ENCODE measurements around the gene SPSB1. TPM values are rescaled to one million over a fixed set of nuclear protein-coding genes. Genes with fewer than 3 reads are reported as not detected.

SPSB1 gene
- total RNA-seq, 4 donors from 2014 or later, result 40.0 to 82.1 (median 52.6) TPM

- H3K4me3 ChIP-seq, result no peak overlapping the region
- no peaks in the 10 kb centered on the region for H3K36me3 ChIP-seq
- in situ Hi-C loops (cut with MboI; ENCODE audit: low pct_ligation_motif_present in 1 of 4, low pct_unique_long_range_greater_than_20kb in 1 of 4, low sequenced_read_pairs in 3 of 4) (no loop called here), intact Hi-C loops (cut with DNase I; ENCODE audit: low total_unique reads) (no loop called here)
- peaks cover 0 to under 1% (median 0%) of the 10 kb centered on the region in 4 donors for H3K4me1 ChIP-seq
- no peak overlapping the region for H3K27ac ChIP-seq
- no peaks in the 10 kb centered on the region for H3K27me3 ChIP-seq
- H3K9me3 ChIP-seq, result no peaks in the 10 kb centered on the region
- WGBS, 2 donors (ENCODE audit: low coverage in 1 of 2), result 39 to 67% methylated on average over 1 to 6 of the region's 6 CpGs
- TF ChIP-seq POLR2AphosphoS5 (IDR thresholded peaks at IDR 0.05), result no peak
- TF ChIP-seq CTCF (IDR thresholded peaks at IDR 0.05), result no peak
- TF ChIP-seq EP300 (IDR thresholded peaks at IDR 0.05; ENCODE audit: low read depth), result no peak
- TF ChIP-seq POLR2A (IDR thresholded peaks at IDR 0.05), result no peak
- DNase-seq, result no peak
Measured at GRCh38 chr1:9394010-9394409, 101.3 kb downstream of the SPSB1 start.

- TF ChIP-seq CTCF (IDR thresholded peaks at IDR 0.05) (no peak), POLR2AphosphoS5 (IDR thresholded peaks at IDR 0.05) (no peak), POLR2A (IDR thresholded peaks at IDR 0.05) (no peak), EP300 (IDR thresholded peaks at IDR 0.05; ENCODE audit: low read depth) (no peak)
- no peaks in the 10 kb centered on the region for H3K9me3 ChIP-seq
- H3K4me3 ChIP-seq, result no peak overlapping the region
- H3K27me3 ChIP-seq, result no peaks in the 10 kb centered on the region
- no peak overlapping the region for H3K27ac ChIP-seq
- peaks cover 0 to 7% (median 4%) of the 10 kb centered on the region in 4 donors for H3K4me1 ChIP-seq
- 79 to 99% methylated on average over 5 to 7 of the region's 7 CpGs for WGBS, 2 donors (ENCODE audit: low coverage in 1 of 2)
- H3K36me3 ChIP-seq, result no peaks in the 10 kb centered on the region
- no peak for DNase-seq
- in situ Hi-C loops (cut with MboI; ENCODE audit: low pct_ligation_motif_present in 1 of 4, low pct_unique_long_range_greater_than_20kb in 1 of 4, low sequenced_read_pairs in 3 of 4) (no loop called here), intact Hi-C loops (cut with DNase I; ENCODE audit: low total_unique reads) (no loop called here)
Measured at GRCh38 chr1:9395018-9395417, 102.3 kb downstream of the SPSB1 start.

- TF ChIP-seq EP300 (IDR thresholded peaks at IDR 0.05; ENCODE audit: low read depth), result no peak
- TF ChIP-seq CTCF (IDR thresholded peaks at IDR 0.05), result no peak
- TF ChIP-seq POLR2AphosphoS5 (IDR thresholded peaks at IDR 0.05), result no peak
- TF ChIP-seq POLR2A (IDR thresholded peaks at IDR 0.05), result no peak
- peaks cover 7 to 23% (median 17%) of the 10 kb centered on the region in 4 donors for H3K4me1 ChIP-seq
- intact Hi-C loops (cut with DNase I; ENCODE audit: low total_unique reads), result no loop called here
- no peaks in the 10 kb centered on the region for H3K36me3 ChIP-seq
- WGBS, 2 donors (ENCODE audit: low coverage in 1 of 2), result 98% methylated on average over 6 of the region's 6 CpGs; no CpG with 5 or more reads in 1 of the 2 donors
- H3K9me3 ChIP-seq, result no peaks in the 10 kb centered on the region
- in situ Hi-C loops (cut with MboI; ENCODE audit: low pct_ligation_motif_present in 1 of 4, low pct_unique_long_range_greater_than_20kb in 1 of 4, low sequenced_read_pairs in 3 of 4), result no loop called here
- no peak overlapping the region for H3K27ac ChIP-seq
- DNase-seq, result no peak
- H3K27me3 ChIP-seq, result no peaks in the 10 kb centered on the region
- no peak overlapping the region for H3K4me3 ChIP-seq
Measured at GRCh38 chr1:9397047-9397446, 104.4 kb downstream of the SPSB1 start.

GRCh38 chr1:9397997-9398526 is 105.4 kb downstream of the SPSB1 start:
- TF ChIP-seq EP300 (IDR thresholded peaks at IDR 0.05; ENCODE audit: low read depth) (no peak), POLR2AphosphoS5 (IDR thresholded peaks at IDR 0.05) (no peak), CTCF (IDR thresholded peaks at IDR 0.05) (no peak), POLR2A (IDR thresholded peaks at IDR 0.05) (no peak)
- 60 to 75% methylated on average over 6 to 13 of the region's 13 CpGs for WGBS, 2 donors (ENCODE audit: low coverage in 1 of 2)
- Histone ChIP-seq H3K27ac (no peak overlapping the region), H3K9me3 (no peaks in the 10 kb centered on the region), H3K4me1 (peaks cover 7 to 23% (median 17%) of the 10 kb centered on the region in 4 donors), H3K27me3 (no peaks in the 10 kb centered on the region), H3K4me3 (no peak overlapping the region), H3K36me3 (no peaks in the 10 kb centered on the region)
- intact Hi-C loops (cut with DNase I; ENCODE audit: low total_unique reads) (no loop called here), in situ Hi-C loops (cut with MboI; ENCODE audit: low pct_ligation_motif_present in 1 of 4, low pct_unique_long_range_greater_than_20kb in 1 of 4, low sequenced_read_pairs in 3 of 4) (no loop called here)
- no peak for DNase-seq
